Muscle of arm (tissue), 12 donors: ENCODE results near the gene COX6A1. TPM values are rescaled to one million over a fixed set of nuclear protein-coding genes. Genes with fewer than 3 reads are reported as not detected.

Experiments
- DNase-seq: peaks from one replicate; pipeline ENCODE4 v3.0.0-alpha.2; 2013
- polyA plus RNA-seq, 12 donors: library from polyadenylated mRNA; unstranded; fragments of 120-200 nt; gene quantifications; one replicate each; pipeline ENCODE4 v1.2.1, GENCODE V29; 2013; ENCODE audit not compliant: insufficient read length in 12 of 12

COX6A1 gene
- polyA plus RNA-seq, 12 donors: 80.1 to 195 (median 107) TPM; not detected in 1

- no peak for DNase-seq
These were observed 50.2 kb downstream of the COX6A1 start for GRCh38 chr12:120488057-120488640.

GRCh38 chr12:120489018-120489417, 51.1 kb downstream of the COX6A1 start:
- DNase-seq: no peak

- DNase-seq: no peak
These were observed 52.4 kb downstream of the COX6A1 start for GRCh38 chr12:120490325-120490724.

Other genes with a start within 250 kb of the COX6A1 start
- gene GCN1, start 243.4 kb upstream of the COX6A1 start, polyA plus RNA-seq: 10 to 100 TPM in 11 of 12 donors, not detected in 1; 33.5 to 47.4 (median 39.5) TPM
- 1,000 to 10,000 TPM in 11 of 12 donors, not detected in 1; 2,616 to 4,293 (median 3,683) TPM for gene RPLP0, start 237.0 kb upstream of the COX6A1 start, polyA plus RNA-seq
- 100 to 1,000 TPM in 11 of 12 donors, 10 to 100 TPM in 1; 99.4 to 450 (median 171) TPM for gene PXN, start 172.4 kb upstream of the COX6A1 start, polyA plus RNA-seq
- gene RNU4-2, start 146.2 kb upstream of the COX6A1 start, polyA plus RNA-seq: 1 to 10 TPM in 1 of 12 donors, not detected in 11; 1.8 TPM
- not detected for gene RNU4-1, start 144.9 kb upstream of the COX6A1 start, polyA plus RNA-seq
- gene SIRT4, start 135.8 kb upstream of the COX6A1 start, polyA plus RNA-seq: 1 to 10 TPM in 10 of 12 donors, not detected in 2; 2.0 to 6.6 (median 4.3) TPM
- under 1 TPM in 1 of 12 donors, not detected in 11; 0.55 TPM for gene PLA2G1B, start 110.3 kb upstream of the COX6A1 start, polyA plus RNA-seq
- 1 to 10 TPM in 11 of 12 donors, not detected in 1; 3.0 to 6.5 (median 4.0) TPM for gene MSI1, start 68.9 kb upstream of the COX6A1 start, polyA plus RNA-seq
- gene TRIAP1, start 8.3 kb downstream of the COX6A1 start, polyA plus RNA-seq: 10 to 100 TPM in 11 of 12 donors, not detected in 1; 16.8 to 43.3 (median 35.4) TPM
- gene GATC, start 8.3 kb downstream of the COX6A1 start, polyA plus RNA-seq: 10 to 100 TPM in 11 of 12 donors, not detected in 1; 10.6 to 22.1 (median 16.9) TPM
- gene SRSF9, start 31.6 kb downstream of the COX6A1 start, polyA plus RNA-seq: 100 to 1,000 TPM in 4 of 12 donors, 10 to 100 TPM in 8; 72.6 to 467 (median 93.0) TPM
- 100 to 1,000 TPM in 11 of 12 donors, not detected in 1; 258 to 571 (median 356) TPM for gene DYNLL1, start 58.0 kb downstream of the COX6A1 start, polyA plus RNA-seq
- 10 to 100 TPM in 11 of 12 donors, not detected in 1; 25.1 to 42.2 (median 36.7) TPM for gene COQ5, start 91.0 kb downstream of the COX6A1 start, polyA plus RNA-seq
- gene RNF10, start 96.2 kb downstream of the COX6A1 start, polyA plus RNA-seq: 100 to 1,000 TPM in 11 of 12 donors, not detected in 1; 124 to 271 (median 165) TPM
- 10 to 100 TPM in 11 of 12 donors, not detected in 1; 19.8 to 45.7 (median 24.0) TPM for gene POP5, start 143.3 kb downstream of the COX6A1 start, polyA plus RNA-seq
- 1 to 10 TPM in 10 of 12 donors, not detected in 2; 1.2 to 4.9 (median 1.9) TPM for gene CABP1, start 202.5 kb downstream of the COX6A1 start, polyA plus RNA-seq
- gene MLEC, start 249.0 kb downstream of the COX6A1 start, polyA plus RNA-seq: 10 to 100 TPM in 11 of 12 donors, not detected in 1; 62.0 to 97.5 (median 82.6) TPM